KMS-11 (cell line): ENCODE measurements around the gene AR.
A peak's percentile ranks its signal among the peaks of the same experiment; 100 is the strongest.

ENCODE experiments used
- H2AFZ ChIP-seq: fragments of 200-600 bp; sonication (generic); 2 replicates; pipeline ENCODE4 v1.6.1; 2016; ENCODE audit warnings: antibody characterized with exemption, mixed run types, low read depth
- H3K27ac ChIP-seq: fragments of 200-600 bp; sonication (generic); 2 replicates; pipeline ENCODE4 v1.6.1; 2016; ENCODE audit warnings: mild to moderate bottlenecking, mixed run types
- H3K27me3 ChIP-seq: fragments of 200-600 bp; sonication (generic); 2 replicates; pipeline ENCODE4 v1.6.1; 2017; ENCODE audit warnings: mild to moderate bottlenecking, low read depth, mixed run types, moderate library complexity; ENCODE audit not compliant: insufficient read depth
- H3K36me3 ChIP-seq: fragments of 200-600 bp; sonication (generic); 2 replicates; pipeline ENCODE4 v1.6.1; 2017; ENCODE audit warnings: mild to moderate bottlenecking, mixed run types; ENCODE audit not compliant: insufficient read depth
- H3K4me1 ChIP-seq: fragments of 200-600 bp; sonication (generic); 2 replicates; pipeline ENCODE4 v1.6.1; 2016; ENCODE audit warnings: mild to moderate bottlenecking, low read depth, mixed run types; ENCODE audit not compliant: poor library complexity, severe bottlenecking
- H3K4me2 ChIP-seq: fragments of 200-600 bp; sonication (generic); 2 replicates; pipeline ENCODE4 v1.7.0; 2016; ENCODE audit warnings: mild to moderate bottlenecking, mixed run types
- H3K4me3 ChIP-seq: fragments of 200-600 bp; sonication (generic); IDR thresholded peaks from 2 replicates; pipeline ENCODE4 v1.6.1; 2017; ENCODE audit warnings: low read depth, low read length, mixed read lengths; ENCODE audit not compliant: insufficient read depth
- H3K79me2 ChIP-seq: fragments of 200-600 bp; sonication (generic); 2 replicates; pipeline ENCODE4 v1.6.1; 2016; ENCODE audit warnings: low read depth, mixed run types; ENCODE audit not compliant: insufficient read depth
- H3K9ac ChIP-seq: fragments of 200-600 bp; sonication (generic); 2 replicates; pipeline ENCODE4 v1.6.1; 2016; ENCODE audit warnings: mild to moderate bottlenecking, mixed run types
- H4K20me1 ChIP-seq: fragments of 200-600 bp; sonication (generic); 2 replicates; pipeline ENCODE4 v1.6.1; 2016; ENCODE audit warnings: mild to moderate bottlenecking, mixed run types; ENCODE audit not compliant: insufficient read depth
- CTCF ChIP-seq: fragments of 200-600 bp; sonication (generic); conservative IDR thresholded peaks from 2 replicates; pipeline ENCODE4 v1.6.1; 2017; ENCODE audit warnings: low read depth, mild to moderate bottlenecking, antibody characterized with exemption, low read length, moderate library complexity, mixed read lengths

AR gene

GRCh38 chrX:67523002-67523681 lies 20.7 kb upstream of the AR start:
- H3K4me1 ChIP-seq = peaks cover 13% of the 10 kb centered on the region
- no peaks in the 10 kb centered on the region for H4K20me1 ChIP-seq
- no peak for TF ChIP-seq CTCF
- no peaks in the 10 kb centered on the region for H3K79me2 ChIP-seq
- H3K9ac ChIP-seq = no peak overlapping the region
- H3K36me3 ChIP-seq = no peaks in the 10 kb centered on the region
- no peak overlapping the region for H3K4me3 ChIP-seq
- no peak overlapping the region; the same call in 1 of the 2 replicates for H3K4me2 ChIP-seq
- no peak overlapping the region; the same call in 1 of the 2 replicates for H3K27ac ChIP-seq
- no peaks in the 10 kb centered on the region for H3K27me3 ChIP-seq
- H2AFZ ChIP-seq = peak overlapping the region; percentile 36; the same call in 1 of the 2 replicates

- Histone ChIP-seq H3K4me3 (no peak overlapping the region), H3K27me3 (no peaks in the 10 kb centered on the region), H2AFZ (no peak overlapping the region), H4K20me1 (no peaks in the 10 kb centered on the region), H3K4me1 (peaks cover 13% of the 10 kb centered on the region), H3K4me2 (no peak overlapping the region), H3K79me2 (no peaks in the 10 kb centered on the region), H3K27ac (no peak overlapping the region), H3K36me3 (no peaks in the 10 kb centered on the region), H3K9ac (no peak overlapping the region)
- TF ChIP-seq CTCF = no peak
These were observed 19.9 kb upstream of the AR start for GRCh38 chrX:67523932-67524331.

DNA sequence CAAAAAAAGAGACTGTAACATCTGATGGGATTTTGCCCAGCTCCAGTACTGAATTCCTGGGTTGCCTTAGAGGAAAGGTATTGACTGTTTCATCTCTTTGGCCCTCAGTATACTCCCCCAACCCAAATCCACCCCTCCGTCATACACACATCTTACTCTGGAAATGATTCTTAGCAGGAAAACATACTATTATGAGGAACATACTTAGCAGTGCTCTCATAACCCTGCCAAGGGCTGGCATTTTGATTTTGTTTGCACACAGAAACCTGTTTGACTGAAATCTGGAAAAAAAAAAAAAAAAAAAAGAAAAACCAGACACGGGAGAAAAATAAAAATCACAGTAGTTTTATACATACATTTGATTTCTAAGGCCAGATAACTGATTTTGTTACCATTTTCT lies 19.4 kb upstream of the AR start:
- H3K27ac ChIP-seq = no peak overlapping the region
- TF ChIP-seq CTCF = no peak
- H3K79me2 ChIP-seq = no peaks in the 10 kb centered on the region
- no peaks in the 10 kb centered on the region for H4K20me1 ChIP-seq
- H3K36me3 ChIP-seq = no peaks in the 10 kb centered on the region
- no peak overlapping the region for H2AFZ ChIP-seq
- no peak overlapping the region for H3K9ac ChIP-seq
- H3K4me1 ChIP-seq = peaks cover 13% of the 10 kb centered on the region
- no peaks in the 10 kb centered on the region for H3K27me3 ChIP-seq
- no peak overlapping the region for H3K4me2 ChIP-seq
- H3K4me3 ChIP-seq = no peak overlapping the region

- no peak overlapping the region for H3K4me3 ChIP-seq
- H3K79me2 ChIP-seq = no peaks in the 10 kb centered on the region
- peaks cover 13% of the 10 kb centered on the region for H3K4me1 ChIP-seq
- H3K27ac ChIP-seq = no peak overlapping the region
- no peak overlapping the region for H2AFZ ChIP-seq
- TF ChIP-seq CTCF = no peak
- H4K20me1 ChIP-seq = no peaks in the 10 kb centered on the region
- no peak overlapping the region for H3K9ac ChIP-seq
- no peaks in the 10 kb centered on the region for H3K27me3 ChIP-seq
- no peaks in the 10 kb centered on the region for H3K36me3 ChIP-seq
- no peak overlapping the region for H3K4me2 ChIP-seq
These were observed 18.7 kb upstream of the AR start for GRCh38 chrX:67524950-67525691.
